Stimulated activated CD8-positive, alpha-beta memory T cell treated with anti-CD3 and anti-CD28 coated beads, Interleukin-15, amount 100 ng/mL, for 48 hours (primary cell): ENCODE results near the gene ING1.
"Not testable (repeated sequence)": the region's sequence is repeated elsewhere in the genome, so short reads cannot be mapped to it uniquely, and the experiment has no call there.

Experiments used
- DNase-seq, 2 donors: peaks; one replicate each; pipeline ENCODE4 v3.0.0-alpha.2; 2020; ENCODE audit warnings: low read depth in 2 of 2

ING1 gene, protein sequence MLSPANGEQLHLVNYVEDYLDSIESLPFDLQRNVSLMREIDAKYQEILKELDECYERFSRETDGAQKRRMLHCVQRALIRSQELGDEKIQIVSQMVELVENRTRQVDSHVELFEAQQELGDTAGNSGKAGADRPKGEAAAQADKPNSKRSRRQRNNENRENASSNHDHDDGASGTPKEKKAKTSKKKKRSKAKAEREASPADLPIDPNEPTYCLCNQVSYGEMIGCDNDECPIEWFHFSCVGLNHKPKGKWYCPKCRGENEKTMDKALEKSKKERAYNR

DNA sequence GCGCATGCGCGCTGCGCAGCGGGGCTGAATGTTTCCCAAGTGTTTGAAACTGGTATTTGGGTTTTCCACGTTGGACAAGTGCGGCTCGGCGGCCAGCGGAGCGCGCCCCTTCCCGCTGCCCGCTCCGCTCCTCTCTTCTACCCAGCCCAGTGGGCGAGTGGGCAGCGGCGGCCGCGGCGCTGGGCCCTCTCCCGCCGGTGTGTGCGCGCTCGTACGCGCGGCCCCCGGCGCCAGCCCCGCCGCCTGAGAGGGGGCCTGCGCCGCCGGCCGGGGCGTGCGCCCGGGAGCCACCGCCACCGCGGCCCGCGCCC lies at the start of gene ING1:
ING1 (plus strand) TSS at position 59 of the 311 bp plus-strand sequence. CDS start 450 bp downstream, outside the sequence.
- DNase-seq: no peak

DNA sequence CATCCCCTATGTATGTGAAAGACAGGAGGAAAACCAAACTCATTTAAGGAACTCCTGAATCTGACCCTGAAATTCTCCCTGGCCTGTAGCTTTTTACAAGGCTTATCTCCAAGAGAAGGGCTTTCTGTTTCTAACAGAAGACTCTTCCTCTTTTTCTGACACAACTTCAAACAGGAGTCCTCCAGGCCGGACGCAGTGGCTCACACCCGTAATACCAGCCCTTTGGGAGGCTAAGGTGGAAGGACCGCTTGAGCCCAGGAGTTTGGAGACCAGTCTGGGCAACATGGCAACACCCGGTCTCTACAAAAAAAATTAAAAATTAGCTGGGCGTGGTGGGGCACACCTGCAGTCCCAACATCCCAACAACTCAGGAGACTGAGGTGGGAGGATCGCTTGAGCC lies 49.5 kb upstream of the ING1 start:
- no peak for DNase-seq

DNA sequence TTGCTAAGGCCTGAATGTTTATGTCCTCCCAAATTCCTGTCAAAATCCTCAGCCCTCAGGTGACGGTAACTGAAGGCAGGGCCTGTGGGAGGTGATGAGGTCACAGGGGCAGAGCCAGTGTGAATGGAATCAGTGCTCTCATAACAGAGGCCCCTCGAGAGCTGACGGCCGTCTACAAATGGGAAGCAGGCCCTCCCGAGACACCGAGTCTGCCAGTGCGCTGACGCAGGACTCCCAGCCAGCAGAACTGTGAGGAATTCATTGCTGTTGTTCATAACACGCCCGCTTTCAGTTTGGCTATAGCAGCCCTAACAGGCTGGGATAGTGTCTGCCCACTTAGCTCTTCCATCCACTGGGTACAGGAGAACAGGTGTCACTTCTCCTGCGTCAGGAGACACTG lies 48.8 kb upstream of the ING1 start:
- DNase-seq: no peak

DNA sequence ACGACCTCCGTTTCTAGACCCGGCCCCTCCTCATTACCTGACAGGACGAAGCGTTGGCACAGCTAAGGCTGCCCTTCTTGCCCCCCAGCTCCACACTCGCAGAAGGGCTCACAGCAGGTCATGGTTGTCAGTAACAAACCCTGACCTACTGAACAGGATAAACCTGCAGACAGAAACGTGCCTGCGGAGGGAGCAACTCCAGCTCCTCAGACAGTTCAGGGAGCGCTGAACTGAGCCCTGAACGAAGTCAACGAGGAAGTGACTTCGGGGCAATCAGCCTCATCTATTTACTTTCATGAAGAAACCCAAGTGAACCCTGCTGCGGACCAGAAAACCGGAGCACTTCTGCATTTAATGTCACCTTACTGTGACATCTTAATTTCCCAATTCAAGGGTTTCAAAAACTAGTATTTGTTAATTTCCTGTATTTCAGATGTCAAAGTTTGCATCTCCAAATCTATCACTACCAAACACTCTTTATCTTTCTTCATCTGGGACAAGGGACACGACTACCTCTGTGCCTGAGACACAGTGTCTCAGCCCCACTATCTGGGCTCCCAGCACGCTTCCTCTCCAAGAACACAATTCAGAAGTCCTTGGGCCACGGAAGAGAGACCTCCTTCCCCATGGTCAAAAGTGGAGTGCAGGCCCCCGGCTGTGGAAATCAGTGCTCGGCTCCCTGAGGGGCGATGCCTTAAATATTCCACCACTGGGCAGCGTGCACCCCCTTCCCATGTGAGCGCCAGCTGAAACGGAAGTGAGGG lies 47.8 kb upstream of the ING1 start:
- DNase-seq: no peak

DNA sequence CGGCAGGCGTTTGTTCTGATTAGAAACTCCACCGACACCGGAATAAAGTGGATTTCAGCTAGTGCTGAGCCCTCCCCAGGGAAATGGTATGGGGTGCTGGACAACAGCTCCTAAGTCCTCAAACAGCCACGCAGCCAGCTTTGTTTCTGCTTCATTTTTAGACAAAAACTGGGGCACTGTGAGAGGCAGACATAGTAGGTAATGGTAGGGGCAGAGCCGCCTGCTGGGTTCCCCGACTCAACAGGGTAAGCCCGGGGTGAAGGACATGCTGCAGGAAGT lies 47.3 kb upstream of the ING1 start:
- no peak for DNase-seq

DNA sequence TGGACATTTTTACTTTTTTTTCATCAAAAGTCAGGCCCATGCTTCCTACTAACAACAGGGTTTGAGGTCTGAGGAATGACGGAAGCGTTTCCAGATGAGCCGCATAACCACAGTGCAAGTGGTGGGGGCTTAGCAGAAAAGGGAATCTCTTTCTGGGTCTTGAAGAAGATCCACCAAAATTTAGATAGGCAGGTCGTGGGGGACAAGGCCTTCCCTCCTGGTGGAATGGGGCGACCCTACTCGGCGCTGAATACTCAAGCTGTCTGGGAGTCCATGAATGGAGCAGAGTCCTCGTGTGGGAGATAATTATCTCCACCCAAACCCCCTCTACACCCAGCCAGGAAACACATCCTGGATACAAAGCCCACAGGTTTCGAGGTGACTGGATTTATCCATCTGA lies 44.5 kb upstream of the ING1 start:
- no peak for DNase-seq

DNA sequence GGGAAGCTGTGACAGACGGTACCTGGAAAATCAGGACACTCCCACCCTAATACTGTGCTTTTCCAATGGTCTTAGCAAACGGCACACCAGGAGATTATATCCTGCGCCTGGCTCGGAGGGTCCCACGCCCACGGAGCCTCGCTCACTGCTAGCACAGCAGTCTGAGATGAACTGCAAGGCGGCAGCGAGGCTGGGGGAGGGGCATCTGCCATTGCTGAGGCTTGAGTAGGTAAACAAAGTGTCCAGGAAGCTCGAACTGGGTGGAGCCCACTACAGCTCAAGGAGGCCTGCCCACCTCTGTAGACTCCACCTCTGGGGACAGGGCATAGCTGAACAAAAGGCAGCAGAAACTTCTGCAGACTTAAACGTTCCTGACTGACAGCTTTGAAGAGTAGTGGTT lies 43.7 kb upstream of the ING1 start:
- DNase-seq: not testable (repeated sequence)

DNA sequence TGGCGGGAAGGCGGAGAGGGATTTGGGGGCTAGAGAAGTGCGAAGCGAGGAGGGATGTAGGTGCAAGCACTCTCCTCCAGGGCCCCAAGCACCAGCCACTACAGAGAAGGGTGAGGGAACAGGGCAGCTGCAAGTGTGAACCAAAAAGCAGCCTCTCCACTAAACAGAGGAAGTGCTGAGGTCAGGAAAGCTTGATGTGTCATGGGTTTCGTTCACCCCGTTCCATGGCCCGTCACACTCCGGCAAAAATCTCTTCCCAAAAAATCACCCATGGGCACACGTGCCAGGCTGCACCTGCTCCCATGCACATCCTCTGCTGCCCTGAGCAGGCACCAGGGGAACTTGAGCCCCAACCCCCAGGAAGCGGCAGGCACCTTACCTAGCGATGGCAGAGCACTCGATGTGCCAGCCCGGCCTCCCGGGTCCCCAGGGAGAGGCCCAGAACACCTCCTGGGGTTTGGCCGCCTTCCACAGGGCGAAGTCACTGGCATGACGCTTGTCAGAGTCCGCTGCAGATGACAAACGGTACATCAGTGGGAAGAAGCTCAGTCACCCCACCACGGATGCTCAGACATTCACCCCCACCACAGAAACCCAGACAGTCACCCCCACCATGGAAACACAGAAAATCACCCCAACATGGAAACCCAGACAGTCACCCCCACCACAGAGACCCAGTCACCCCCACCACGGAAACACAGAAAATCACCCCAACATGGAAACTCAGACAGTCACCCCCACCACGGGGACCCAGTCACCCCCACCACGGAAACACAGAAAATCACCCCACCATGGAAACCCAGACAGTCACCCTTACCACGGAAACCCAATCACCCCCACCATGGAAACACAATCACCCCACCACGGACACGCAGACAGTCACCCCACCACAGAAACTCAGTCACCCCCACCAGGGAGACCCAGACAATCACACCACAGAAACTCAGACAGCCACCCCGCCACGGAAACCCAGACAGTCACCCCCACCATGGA lies 36.6 kb upstream of the ING1 start:
- peak; percentile 7 to 57 for DNase-seq

DNA sequence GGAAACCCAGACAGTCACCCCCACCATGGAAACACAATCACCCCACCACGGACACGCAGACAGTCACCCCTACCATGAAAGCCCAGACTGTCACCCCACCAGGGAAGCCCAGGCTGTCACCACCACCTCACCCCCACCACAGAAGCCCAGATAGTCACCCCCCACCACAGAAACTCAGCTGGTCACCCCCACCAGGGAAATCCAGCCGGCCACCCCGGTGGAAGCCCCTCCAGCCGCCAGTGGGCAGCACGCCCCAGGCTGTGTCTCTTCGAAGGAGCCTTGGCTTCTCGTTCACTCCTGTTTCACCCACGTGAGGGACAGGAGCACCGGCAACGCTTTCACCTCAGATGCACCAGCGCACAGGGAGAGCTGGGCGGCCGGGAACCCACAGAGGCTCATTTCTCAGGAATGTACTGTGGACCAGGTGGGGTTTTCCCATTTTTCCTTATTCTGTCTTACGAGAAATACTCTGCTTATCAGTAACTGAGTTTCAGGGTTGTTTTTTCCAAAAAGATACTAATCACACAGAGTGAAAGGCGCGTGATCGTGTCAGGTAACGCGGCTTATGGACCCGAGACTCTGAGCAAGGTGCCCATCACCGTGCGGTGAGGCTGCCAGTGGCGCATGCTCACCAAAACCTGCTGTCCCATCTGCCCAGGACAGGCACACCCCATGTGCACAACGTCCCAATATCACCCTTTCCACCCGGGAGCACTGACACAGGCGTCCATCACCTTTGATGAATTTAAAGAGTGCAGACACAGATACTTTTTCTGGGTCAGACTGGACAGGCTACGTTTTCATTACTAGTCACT lies 35.6 kb upstream of the ING1 start:
- peak in 1 of 2 donors; percentile 28 for DNase-seq

DNA sequence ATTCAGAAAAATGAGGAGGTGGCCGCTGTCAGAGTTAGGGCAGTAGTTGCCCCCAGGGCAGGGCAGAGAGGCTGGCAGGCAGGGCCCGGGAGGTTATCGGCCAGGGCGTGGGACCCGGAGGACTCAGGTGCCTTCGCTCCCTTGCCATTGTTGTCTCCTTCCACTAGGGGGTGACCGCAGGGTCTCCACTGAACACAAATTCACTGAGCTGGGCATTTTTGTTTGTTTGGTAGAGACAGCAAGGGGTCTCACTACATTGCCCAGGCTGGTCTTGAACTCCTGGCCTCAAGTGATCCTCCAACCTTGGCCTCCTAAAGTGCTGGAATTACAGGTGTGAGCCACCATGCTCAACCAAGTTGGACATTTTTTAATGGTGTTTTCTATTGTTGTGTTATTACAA lies 32.6 kb upstream of the ING1 start:
- DNase-seq: no peak

DNA sequence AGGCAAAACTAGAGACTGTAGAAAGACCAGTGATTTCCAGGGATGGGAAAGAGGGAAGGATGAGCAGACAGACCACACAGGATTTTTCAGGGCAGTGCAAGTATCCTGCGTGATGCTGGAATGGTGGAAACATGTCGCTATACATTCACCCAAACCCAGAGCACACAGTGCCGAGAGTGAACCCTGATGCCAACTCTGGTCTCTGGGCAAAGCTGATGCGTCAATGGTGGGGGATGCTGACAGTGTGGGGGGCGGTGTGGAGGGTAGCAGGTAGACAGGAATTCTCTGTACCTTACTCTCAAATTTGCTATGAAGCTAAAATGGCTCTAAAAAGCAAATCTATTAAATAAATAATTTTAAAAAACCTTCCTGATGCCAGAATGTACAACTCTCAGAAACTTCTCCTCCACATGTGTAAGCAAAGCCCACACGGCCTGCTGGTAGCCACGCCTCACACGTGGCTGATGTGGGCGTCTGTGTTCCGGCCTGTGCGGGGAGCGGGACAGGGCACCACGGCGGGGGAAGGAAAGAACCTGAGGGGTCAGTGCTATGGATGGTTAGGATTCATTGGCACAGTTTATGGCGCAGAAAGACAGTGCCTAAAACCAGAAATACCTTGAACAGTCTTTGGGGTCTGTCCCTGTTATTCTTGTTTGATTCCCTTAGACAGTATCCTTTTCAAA lies 31.5 kb upstream of the ING1 start:
- no peak for DNase-seq

DNA sequence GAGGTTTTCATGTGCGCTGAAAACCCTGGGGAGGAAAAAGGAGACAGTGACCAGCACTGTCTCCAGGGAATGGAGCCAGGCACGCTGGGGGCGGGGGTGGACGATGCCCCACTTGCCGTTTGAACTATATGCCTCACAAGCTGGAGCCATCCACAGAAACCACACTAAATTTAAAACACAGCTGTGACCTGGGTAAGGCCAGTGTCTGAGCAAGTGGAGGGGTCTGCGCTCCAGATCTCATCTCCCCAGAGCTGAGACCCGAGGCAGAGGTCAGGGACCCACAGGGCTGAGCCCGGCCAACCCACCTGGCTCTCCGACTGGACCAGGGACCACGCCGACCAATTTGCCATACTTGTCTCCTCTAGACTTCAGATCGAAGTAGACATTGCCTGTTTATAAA lies 30.8 kb upstream of the ING1 start:
- no peak for DNase-seq

DNA sequence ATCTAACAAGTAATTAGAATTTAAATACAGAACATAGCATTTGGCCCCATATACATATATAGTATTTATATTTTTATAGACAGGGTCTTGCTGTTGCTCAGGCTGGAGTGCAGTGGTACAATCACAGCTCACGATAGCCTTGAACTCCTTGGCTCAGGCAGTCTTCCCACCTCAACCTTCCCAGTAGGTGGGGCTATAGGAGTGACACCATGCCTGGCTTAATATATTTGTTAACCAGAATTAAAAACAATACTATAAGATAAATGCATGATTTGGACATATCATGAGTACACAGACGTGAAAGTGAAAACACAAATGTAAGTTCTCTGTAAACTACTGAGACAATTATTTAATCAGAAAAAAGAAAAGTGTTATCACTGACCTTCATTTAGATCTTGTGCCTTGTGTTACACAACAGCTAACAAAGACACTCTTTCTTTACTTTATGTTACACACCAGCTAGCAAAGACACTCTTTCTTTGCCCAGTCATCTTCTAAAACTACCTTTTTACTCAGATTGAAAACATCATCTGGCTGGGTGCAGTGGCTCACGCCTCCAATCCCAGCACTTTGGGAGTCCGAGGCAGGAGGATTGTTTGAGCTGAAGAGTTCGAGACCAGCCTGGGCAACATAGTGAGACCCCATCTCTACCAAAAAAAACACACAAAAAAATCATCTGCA lies 30.2 kb upstream of the ING1 start:
- no peak for DNase-seq

DNA sequence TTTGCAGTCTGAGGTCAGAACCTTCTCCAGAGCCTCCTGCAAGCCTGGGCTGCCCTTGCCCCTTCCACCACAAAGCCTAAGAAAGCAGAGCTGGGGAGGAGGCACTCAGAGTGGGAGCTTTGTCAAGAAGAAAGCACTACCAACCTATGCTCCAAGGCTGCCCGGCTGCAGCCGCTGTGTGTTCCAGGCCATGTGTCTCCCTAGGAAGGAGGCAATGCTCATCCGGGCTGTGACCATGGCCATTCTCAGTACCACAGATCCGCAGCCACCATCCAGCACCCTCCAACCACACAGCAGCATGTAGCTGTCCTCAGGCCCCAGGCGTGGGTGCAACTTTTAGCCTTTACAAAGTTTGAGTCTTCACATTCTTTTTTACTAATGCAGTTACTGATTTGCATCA lies 29.6 kb upstream of the ING1 start:
- DNase-seq: no peak

DNA sequence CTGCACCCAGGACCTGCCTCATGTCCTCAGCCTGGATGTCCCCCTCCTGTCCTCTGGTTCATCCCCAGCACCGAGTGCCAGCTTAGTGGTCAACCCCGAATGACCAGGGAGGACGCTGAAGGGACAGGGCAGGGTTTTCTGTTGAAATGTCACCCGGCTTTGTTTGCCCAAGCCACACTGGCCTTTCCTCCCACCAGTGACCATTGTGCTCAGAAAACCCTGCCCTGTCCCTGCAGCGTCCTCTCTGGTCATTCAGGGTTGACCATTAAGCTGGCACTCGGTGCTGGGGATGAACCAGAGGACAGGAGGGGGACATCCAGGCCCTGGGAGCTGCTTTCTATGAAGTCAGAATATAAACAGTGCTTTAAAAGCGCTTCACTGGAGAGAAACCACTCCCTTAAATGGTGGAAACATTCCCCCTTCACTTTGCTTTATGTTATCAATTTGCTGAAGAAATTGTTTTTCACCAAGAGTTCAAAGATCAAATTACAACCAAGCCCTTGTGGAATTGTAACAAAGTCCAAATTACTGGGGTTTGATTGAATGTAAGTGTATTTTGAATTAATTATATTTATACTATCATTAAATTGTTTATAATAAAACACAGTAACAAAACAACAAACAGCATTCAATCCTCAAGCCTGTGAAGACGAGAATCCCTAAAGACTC lies 29.0 kb upstream of the ING1 start:
- DNase-seq: no peak

DNA sequence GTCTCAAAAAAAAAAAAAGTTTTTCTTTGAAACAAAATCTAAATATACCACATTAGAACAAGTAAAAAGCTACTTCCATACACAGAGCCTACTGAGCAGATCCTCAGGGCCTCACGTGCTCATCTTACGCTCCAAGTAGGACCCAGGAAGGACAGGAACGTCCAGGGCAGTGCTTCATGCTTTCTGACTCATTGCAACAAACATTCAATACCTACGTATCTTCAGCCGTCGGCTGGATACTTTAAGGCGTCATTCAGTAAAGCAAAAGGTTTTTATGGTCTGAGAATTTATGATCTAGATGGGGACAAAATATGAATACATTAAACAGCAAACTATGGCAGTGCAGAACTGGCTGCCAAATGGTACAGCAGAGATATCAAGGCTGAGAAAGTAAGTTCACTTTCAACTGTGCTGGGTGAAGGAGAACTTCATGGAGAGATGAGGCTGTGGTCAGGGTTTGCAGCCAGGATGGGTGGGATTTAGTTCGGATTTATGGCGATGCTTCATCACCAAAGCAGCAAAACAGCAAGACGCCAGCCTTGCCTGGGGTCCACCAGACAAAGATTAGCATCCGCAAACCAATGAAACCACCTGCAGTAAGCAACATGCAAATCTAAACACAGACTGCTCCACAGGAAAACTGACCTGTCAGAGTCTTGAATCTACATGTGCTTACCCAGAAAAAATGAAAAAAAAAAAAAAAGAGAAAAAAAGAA lies 28.0 kb upstream of the ING1 start:
- no peak for DNase-seq

DNA sequence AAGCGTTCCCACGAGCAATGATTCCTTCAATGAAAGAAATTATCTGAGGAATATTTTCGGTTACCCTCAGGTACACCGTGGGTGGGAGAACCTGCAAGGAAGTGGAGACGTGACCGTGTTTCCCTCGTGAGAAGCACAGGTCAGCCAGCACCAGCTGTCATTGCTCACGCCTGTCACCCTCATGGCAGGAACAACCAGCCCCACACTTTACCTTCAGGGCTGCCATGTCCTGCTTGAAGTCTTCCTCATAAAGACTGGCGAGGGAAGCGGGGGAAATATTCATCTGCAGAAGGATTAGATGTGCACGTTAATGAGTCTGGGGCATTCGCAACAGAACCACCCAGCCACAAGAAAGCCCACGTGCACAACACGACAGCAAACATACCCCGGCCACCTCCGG lies 25.8 kb upstream of the ING1 start:
- no peak for DNase-seq

DNA sequence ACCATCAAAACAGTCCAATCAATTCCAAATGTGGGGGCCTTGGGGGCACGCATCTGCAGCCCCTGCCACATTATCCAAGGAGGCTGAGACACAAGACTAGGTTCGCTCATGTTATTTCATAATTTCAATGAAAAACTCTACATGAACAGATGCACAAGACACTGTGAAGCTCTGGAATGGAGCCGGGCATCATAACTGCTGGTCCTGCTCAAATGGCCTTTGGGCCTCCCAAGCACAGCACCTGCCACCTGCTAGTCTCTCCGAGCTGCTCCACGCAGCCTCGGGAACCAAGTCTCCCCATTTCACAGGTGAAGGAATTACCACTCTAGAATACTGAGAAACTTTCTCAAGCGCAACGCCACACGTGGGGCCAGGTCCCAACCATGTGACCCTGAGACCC lies 24.5 kb upstream of the ING1 start:
- no peak for DNase-seq

DNA sequence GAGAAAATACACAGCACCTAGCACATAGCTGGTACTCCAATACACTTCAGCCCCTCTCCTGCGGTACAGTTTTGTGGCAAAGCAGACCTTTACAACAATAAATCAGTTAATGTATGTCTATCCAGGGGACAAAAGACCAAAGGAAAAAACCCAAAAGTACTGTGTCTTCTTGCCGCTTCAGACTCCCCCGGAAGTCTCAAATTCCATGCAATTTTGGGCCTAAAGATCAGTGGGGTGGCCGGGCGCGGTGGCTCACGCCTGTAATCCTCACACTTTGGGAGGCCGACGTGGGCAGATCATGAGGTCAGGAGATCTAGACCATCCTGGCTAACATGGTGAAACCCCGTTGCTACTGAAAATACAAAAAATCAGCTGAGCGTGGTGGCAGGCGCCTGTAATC lies 23.8 kb upstream of the ING1 start:
- no peak for DNase-seq

DNA sequence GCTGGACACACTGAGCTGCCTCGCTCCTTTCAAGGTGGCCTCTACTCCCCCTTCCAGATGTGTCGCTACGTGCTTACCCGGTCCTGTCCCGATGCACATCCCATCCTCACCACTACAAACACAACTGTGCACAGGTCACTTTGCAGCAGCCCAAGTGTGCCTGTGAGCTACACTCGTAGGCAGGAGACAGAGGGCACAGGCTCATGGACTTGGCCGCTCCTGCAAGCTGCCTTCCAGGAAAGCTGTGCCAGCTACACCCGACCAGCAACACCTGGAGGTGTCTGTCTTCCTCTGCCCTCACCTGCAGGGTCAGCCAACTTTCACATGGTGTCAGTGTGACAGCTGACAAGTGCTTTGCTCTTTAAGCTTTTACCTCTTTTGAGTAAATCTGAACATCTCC lies 23.0 kb upstream of the ING1 start:
- DNase-seq: no peak
